Measurements from ENCODE around the gene WDR43.

Gene WDR43

GRCh38 chr2:28901841-28902240 lies 7.4 kb downstream of the WDR43 start:
- Mint-ChIP-seq H3K36me3 (ENCODE audit: low read depth) (peaks cover 27% of the 10 kb centered on the region), H3K9me3 (no peaks in the 10 kb centered on the region), H3K4me3 (no peak overlapping the region), H3K4me1 (ENCODE audit: low read depth) (peaks cover 25% of the 10 kb centered on the region), H3K27me3 (ENCODE audit: low read depth) (no peaks in the 10 kb centered on the region), H3K27ac (no peak overlapping the region)
- no peak for DNase-seq (ENCODE audit: low spot score)

DNA sequence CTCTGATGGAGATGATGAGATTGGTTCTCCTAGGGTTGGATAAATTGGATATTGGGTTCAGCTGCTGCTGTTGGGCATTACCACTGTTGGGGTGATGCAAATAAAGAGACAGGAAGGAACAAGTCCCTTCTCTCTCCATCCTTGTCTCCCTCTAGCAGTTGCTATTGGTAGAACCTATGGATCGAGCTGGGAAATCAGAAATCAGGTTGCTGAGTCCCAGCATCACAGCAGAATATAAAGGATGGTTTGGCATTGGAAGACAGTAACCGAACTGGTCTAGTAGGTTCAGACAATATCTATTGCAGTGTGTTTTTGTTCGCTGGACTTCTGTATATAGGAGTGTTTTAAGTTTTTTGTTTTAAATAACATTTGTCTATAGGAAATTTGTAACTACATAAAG lies 8.1 kb downstream of the WDR43 start:
- H3K36me3 Mint-ChIP-seq (ENCODE audit: low read depth), result peaks cover 30% of the 10 kb centered on the region
- no peak overlapping the region for H3K4me3 Mint-ChIP-seq
- peaks cover 19% of the 10 kb centered on the region for H3K4me1 Mint-ChIP-seq (ENCODE audit: low read depth)
- H3K27ac Mint-ChIP-seq, result no peak overlapping the region
- no peak for DNase-seq (ENCODE audit: low spot score)
- no peaks in the 10 kb centered on the region for H3K27me3 Mint-ChIP-seq (ENCODE audit: low read depth)
- H3K9me3 Mint-ChIP-seq, result no peaks in the 10 kb centered on the region

GRCh38 chr2:28904295-28904694 lies 9.8 kb downstream of the WDR43 start:
- Mint-ChIP-seq H3K27ac (no peak overlapping the region), H3K4me3 (no peak overlapping the region), H3K4me1 (ENCODE audit: low read depth) (peaks cover 4% of the 10 kb centered on the region), H3K36me3 (ENCODE audit: low read depth) (peaks cover 37% of the 10 kb centered on the region), H3K27me3 (ENCODE audit: low read depth) (no peaks in the 10 kb centered on the region), H3K9me3 (no peaks in the 10 kb centered on the region)
- DNase-seq (ENCODE audit: low spot score), result no peak

GRCh38 chr2:28904802-28905457 lies 10.5 kb downstream of the WDR43 start:
- peaks cover 43% of the 10 kb centered on the region for H3K36me3 Mint-ChIP-seq (ENCODE audit: low read depth)
- no peaks in the 10 kb centered on the region for H3K9me3 Mint-ChIP-seq
- no peak overlapping the region for H3K27ac Mint-ChIP-seq
- no peak for DNase-seq (ENCODE audit: low spot score)
- peaks cover 3% of the 10 kb centered on the region for H3K4me1 Mint-ChIP-seq (ENCODE audit: low read depth)
- no peaks in the 10 kb centered on the region for H3K27me3 Mint-ChIP-seq (ENCODE audit: low read depth)
- no peak overlapping the region for H3K4me3 Mint-ChIP-seq

- Mint-ChIP-seq H3K27me3 (ENCODE audit: low read depth) (no peaks in the 10 kb centered on the region), H3K27ac (no peak overlapping the region), H3K9me3 (no peaks in the 10 kb centered on the region), H3K36me3 (ENCODE audit: low read depth) (peaks cover 47% of the 10 kb centered on the region), H3K4me1 (ENCODE audit: low read depth) (peaks cover 3% of the 10 kb centered on the region), H3K4me3 (no peak overlapping the region)
- DNase-seq (ENCODE audit: low spot score), result no peak
Measured at GRCh38 chr2:28905533-28905932, 11.1 kb downstream of the WDR43 start.

DNA sequence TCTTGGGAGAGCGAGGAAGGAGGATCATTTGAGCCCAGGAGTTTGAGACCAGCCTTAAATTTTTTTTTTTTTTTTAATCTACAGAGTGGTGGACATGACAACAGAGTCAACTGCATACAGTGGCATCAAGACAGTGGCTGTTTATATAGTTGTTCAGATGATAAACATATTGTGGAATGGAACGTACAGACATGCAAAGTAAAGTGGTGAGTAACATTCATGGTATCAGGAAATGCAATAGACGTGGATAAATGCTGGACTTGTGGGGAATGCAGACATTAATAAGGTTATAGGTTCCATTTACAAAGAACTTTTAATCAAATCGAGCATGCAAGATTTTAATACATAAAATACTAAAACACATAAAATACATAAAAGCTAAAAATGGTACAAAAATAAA lies 11.9 kb downstream of the WDR43 start:
- no peak overlapping the region for H3K4me3 Mint-ChIP-seq
- peaks cover 47% of the 10 kb centered on the region for H3K36me3 Mint-ChIP-seq (ENCODE audit: low read depth)
- H3K27me3 Mint-ChIP-seq (ENCODE audit: low read depth), result no peaks in the 10 kb centered on the region
- no peaks in the 10 kb centered on the region for H3K9me3 Mint-ChIP-seq
- no peak for DNase-seq (ENCODE audit: low spot score)
- peak overlapping the region; percentile 4 for H3K27ac Mint-ChIP-seq
- peaks cover 2% of the 10 kb centered on the region for H3K4me1 Mint-ChIP-seq (ENCODE audit: low read depth)

- no peak for DNase-seq (ENCODE audit: low spot score)
- Mint-ChIP-seq H3K36me3 (ENCODE audit: low read depth) (peaks cover 48% of the 10 kb centered on the region), H3K27ac (peak overlapping the region; percentile 4), H3K4me1 (ENCODE audit: low read depth) (no peaks in the 10 kb centered on the region), H3K27me3 (ENCODE audit: low read depth) (no peaks in the 10 kb centered on the region), H3K9me3 (no peaks in the 10 kb centered on the region), H3K4me3 (no peak overlapping the region)
Measured at GRCh38 chr2:28906821-28907220, 12.4 kb downstream of the WDR43 start.

GRCh38 chr2:28908172-28908571 lies 13.7 kb downstream of the WDR43 start:
- peaks cover 49% of the 10 kb centered on the region for H3K36me3 Mint-ChIP-seq (ENCODE audit: low read depth)
- no peak overlapping the region for H3K27ac Mint-ChIP-seq

DNA sequence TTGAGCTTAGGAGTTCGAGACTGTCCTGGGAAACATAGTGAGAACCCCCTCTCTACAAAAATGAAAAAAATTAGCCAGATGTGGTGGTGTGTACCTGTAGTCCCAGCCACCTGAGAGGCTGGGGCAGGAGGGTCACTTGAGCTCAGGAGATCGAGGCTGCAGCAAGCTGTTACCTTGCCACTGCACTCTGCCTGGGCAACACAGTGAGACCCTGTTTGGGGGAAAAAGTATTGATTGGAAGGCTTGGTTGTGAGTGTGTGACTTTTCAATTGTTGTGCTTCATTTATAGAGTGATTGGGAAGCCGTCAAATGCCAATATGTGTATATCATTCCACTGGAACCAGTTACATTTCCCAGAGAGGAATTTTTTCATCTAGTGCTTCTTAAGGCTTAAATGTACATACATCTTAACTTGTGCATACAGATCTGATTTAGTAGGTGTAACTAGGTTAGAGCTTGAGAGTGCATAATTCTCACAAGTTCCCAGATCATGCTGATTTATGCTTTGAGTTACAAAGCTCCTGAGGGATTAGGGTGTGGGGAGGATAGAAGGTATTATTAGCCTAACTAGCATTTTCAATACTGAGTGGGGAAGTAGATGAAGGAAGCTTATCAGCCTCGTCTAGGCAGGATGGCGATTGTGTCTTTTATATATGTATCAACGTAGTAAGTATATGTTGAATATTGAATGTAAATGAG lies 15.3 kb downstream of the WDR43 start:
- no peaks in the 10 kb centered on the region for H3K27me3 Mint-ChIP-seq (ENCODE audit: low read depth)
- no peak overlapping the region for H3K4me3 Mint-ChIP-seq
- H3K9me3 Mint-ChIP-seq, result no peaks in the 10 kb centered on the region
- H3K36me3 Mint-ChIP-seq (ENCODE audit: low read depth), result peaks cover 57% of the 10 kb centered on the region
- H3K4me1 Mint-ChIP-seq (ENCODE audit: low read depth), result no peaks in the 10 kb centered on the region
- no peak overlapping the region for H3K27ac Mint-ChIP-seq
- no peak for DNase-seq (ENCODE audit: low spot score)

More at GRCh38 chr2:28908172-28908571, 13.7 kb downstream of the WDR43 start:
- Mint-ChIP-seq H3K4me3 (no peak overlapping the region), H3K27me3 (ENCODE audit: low read depth) (no peaks in the 10 kb centered on the region), H3K4me1 (ENCODE audit: low read depth) (no peaks in the 10 kb centered on the region), H3K9me3 (no peaks in the 10 kb centered on the region)
- no peak for DNase-seq (ENCODE audit: low spot score)

GRCh38 chr2:28915939-28916338 lies 21.5 kb downstream of the WDR43 start:
- H3K9me3 Mint-ChIP-seq, result no peaks in the 10 kb centered on the region
- peaks cover 8% of the 10 kb centered on the region for H3K4me1 Mint-ChIP-seq (ENCODE audit: low read depth)
- no peak for DNase-seq (ENCODE audit: low spot score)
- peak overlapping the region; percentile 27 for H3K27ac Mint-ChIP-seq
- no peak overlapping the region for H3K4me3 Mint-ChIP-seq
- peaks cover 43% of the 10 kb centered on the region for H3K36me3 Mint-ChIP-seq (ENCODE audit: low read depth)
- no peaks in the 10 kb centered on the region for H3K27me3 Mint-ChIP-seq (ENCODE audit: low read depth)

- H3K4me1 Mint-ChIP-seq (ENCODE audit: low read depth), result peaks cover 1% of the 10 kb centered on the region
- no peaks in the 10 kb centered on the region for H3K27me3 Mint-ChIP-seq (ENCODE audit: low read depth)
- no peak overlapping the region for H3K4me3 Mint-ChIP-seq
- H3K36me3 Mint-ChIP-seq (ENCODE audit: low read depth), result peaks cover 72% of the 10 kb centered on the region
- H3K27ac Mint-ChIP-seq, result peak overlapping the region; percentile 33
- H3K9me3 Mint-ChIP-seq, result no peaks in the 10 kb centered on the region
- no peak for DNase-seq (ENCODE audit: low spot score)
Measured at GRCh38 chr2:28926847-28927246, 32.4 kb downstream of the WDR43 start.

DNA sequence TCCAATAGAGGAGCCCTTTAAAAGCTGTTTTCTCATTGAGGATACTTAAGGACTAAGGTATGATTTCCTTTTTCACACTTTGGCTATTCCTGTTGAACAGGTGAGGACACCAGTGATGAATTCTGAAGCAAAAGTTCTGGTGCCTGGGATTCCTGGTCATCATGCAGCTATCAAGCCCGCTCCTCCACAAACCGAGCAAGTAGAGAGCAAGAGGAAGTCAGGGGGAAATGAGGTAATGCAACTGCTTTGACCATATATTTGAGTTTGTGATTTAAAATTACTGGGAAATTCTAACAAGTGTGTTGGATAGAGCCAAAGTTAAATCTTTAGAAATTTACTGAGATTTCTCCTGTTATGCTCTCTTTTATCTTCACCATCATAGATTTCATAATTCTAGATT lies 33.0 kb downstream of the WDR43 start:
- no peak overlapping the region for H3K27ac Mint-ChIP-seq
- H3K36me3 Mint-ChIP-seq (ENCODE audit: low read depth), result peaks cover 68% of the 10 kb centered on the region
- no peaks in the 10 kb centered on the region for H3K27me3 Mint-ChIP-seq (ENCODE audit: low read depth)
- DNase-seq (ENCODE audit: low spot score), result no peak
- H3K4me3 Mint-ChIP-seq, result no peak overlapping the region
- H3K4me1 Mint-ChIP-seq (ENCODE audit: low read depth), result peaks cover 1% of the 10 kb centered on the region
- no peaks in the 10 kb centered on the region for H3K9me3 Mint-ChIP-seq

- H3K27me3 Mint-ChIP-seq (ENCODE audit: low read depth), result no peaks in the 10 kb centered on the region
- H3K9me3 Mint-ChIP-seq, result no peaks in the 10 kb centered on the region
- H3K4me3 Mint-ChIP-seq, result no peak overlapping the region
- H3K27ac Mint-ChIP-seq, result no peak overlapping the region
- no peak for DNase-seq (ENCODE audit: low spot score)
- peaks cover 1% of the 10 kb centered on the region for H3K4me1 Mint-ChIP-seq (ENCODE audit: low read depth)
- peaks cover 64% of the 10 kb centered on the region for H3K36me3 Mint-ChIP-seq (ENCODE audit: low read depth)
Measured at GRCh38 chr2:28927878-28928277, 33.4 kb downstream of the WDR43 start.

DNA sequence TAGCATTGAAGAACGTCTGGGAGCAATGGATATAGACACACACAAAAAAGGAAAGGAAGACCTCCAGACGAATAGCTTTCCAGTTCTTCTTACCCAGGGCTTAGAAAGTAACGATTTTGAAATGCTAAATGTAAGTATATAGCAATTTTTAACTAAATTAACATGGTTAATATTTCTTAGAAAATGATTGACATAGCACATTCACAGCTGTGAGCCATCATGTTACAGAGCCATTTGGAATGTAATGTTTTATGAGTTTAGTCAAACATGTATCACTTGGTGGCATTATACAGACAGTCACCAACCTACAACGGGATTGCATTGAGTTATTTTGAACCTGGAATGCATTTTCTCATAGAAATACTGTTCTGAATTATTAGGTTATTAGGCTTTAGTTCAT lies 35.1 kb downstream of the WDR43 start:
- H3K9me3 Mint-ChIP-seq, result no peaks in the 10 kb centered on the region
- no peak overlapping the region for H3K4me3 Mint-ChIP-seq
- DNase-seq (ENCODE audit: low spot score), result no peak
- H3K4me1 Mint-ChIP-seq (ENCODE audit: low read depth), result peaks cover 1% of the 10 kb centered on the region
- no peak overlapping the region for H3K27ac Mint-ChIP-seq
- H3K36me3 Mint-ChIP-seq (ENCODE audit: low read depth), result peaks cover 55% of the 10 kb centered on the region
- H3K27me3 Mint-ChIP-seq (ENCODE audit: low read depth), result no peaks in the 10 kb centered on the region

DNA sequence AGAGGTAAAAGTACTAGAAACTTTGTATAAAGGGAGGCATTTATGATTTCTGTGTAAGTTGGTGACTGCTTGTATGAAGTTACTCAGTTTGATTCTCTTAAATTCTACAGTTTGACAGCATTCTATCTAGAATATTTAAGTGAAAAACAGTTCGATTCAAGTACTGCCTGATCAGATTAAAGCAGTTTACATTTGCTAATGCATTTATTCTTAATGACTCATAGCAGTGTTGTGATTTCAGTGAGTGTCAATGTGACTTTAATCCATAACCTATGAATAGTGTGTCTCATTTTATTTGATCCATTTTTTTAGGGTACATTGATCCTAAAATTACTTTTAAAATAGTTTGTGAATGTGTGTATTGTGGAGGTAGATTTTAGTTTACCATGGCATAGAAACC lies 35.7 kb downstream of the WDR43 start:
- Mint-ChIP-seq H3K9me3 (no peaks in the 10 kb centered on the region), H3K4me3 (no peak overlapping the region), H3K36me3 (ENCODE audit: low read depth) (peaks cover 57% of the 10 kb centered on the region), H3K27ac (no peak overlapping the region), H3K4me1 (ENCODE audit: low read depth) (peaks cover 1% of the 10 kb centered on the region), H3K27me3 (ENCODE audit: low read depth) (no peaks in the 10 kb centered on the region)
- no peak for DNase-seq (ENCODE audit: low spot score)
